Activated T-helper 2 cell treated with anti-CD3 and anti-CD28 coated beads, Interferon-gamma antibody, Interleukin-2, Interleukin-4, amounts not matched to agents 10 μg/mL and 5 μg/mL and 100 μg/mL, durations not matched to agents 14 hours and 24 hours and 36 hours (primary cell): ENCODE measurements around the gene RPS6KA2. TPM values are rescaled to one million over a fixed set of nuclear protein-coding genes. Genes with fewer than 3 reads are reported as not detected.

Experiments used
- DNase-seq: peaks from one replicate; pipeline ENCODE4 v3.0.0; 2021; ENCODE audit warnings: low spot score
- H3K27ac Mint-ChIP-seq: one replicate; pipeline ENCODE4 v1.8.0; 2021; ENCODE audit warnings: mixed read lengths
- H3K27me3 Mint-ChIP-seq: one replicate; pipeline ENCODE4 v1.8.0; 2021; ENCODE audit warnings: low read depth, mixed read lengths
- H3K36me3 Mint-ChIP-seq: one replicate; pipeline ENCODE4 v1.8.0; 2021; ENCODE audit warnings: low read depth, mixed read lengths
- H3K4me1 Mint-ChIP-seq: one replicate; pipeline ENCODE4 v1.8.0; 2021; ENCODE audit warnings: low read depth, mixed read lengths
- H3K4me3 Mint-ChIP-seq: one replicate; pipeline ENCODE4 v1.8.0; 2021; ENCODE audit warnings: low read depth, mild to moderate bottlenecking, moderate library complexity, mixed read lengths
- H3K9me3 Mint-ChIP-seq: one replicate; pipeline ENCODE4 v1.8.0; 2021; ENCODE audit warnings: mixed read lengths
- intact Hi-C: fragments of 100-400 bp; cut with micrococcal nuclease; formaldehyde crosslinking; loops from one replicate; pipeline ENCODE4 v1.15.1; 2023
- total RNA-seq: library from RNA; stranded (reverse); gene quantifications from 2 replicates; pipeline ENCODE4 v1.2.3, GENCODE V29; 2022

Gene RPS6KA2
- total RNA-seq, 1 donor from 2014 or later = 2.1 TPM

DNA sequence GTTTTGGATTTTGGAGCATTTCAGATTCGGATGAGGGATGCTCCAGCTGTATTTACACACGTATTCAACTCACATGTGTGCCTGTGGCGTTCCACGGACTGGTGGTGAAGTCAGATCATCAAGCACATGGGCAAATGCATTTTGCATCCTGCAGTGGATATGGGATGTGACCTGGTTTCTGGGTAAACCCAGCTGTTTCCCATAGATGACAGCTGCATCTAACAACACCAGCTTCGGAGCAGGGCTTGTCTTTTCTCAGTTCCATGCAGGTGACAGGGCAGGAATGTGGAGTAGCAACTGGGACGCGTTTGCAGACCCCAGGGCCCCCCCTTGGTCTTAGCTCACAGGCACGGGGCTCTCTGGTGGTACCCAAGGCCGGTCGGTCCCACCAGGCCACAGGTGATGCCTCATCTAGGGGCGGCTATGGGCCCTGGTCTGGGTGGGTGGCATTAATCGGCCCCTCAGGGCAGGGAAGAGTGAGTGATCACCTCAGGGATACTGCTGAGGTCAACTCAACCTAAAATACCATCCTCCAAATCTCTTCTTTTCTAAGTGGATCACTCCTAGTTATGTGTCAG, 123.8 kb downstream of the RPS6KA2 start:
- intact Hi-C loops = no loop called here
- Mint-ChIP-seq H3K27ac (no peak overlapping the region), H3K4me3 (no peak overlapping the region), H3K36me3 (peaks cover 3% of the 10 kb centered on the region), H3K9me3 (no peaks in the 10 kb centered on the region), H3K27me3 (no peaks in the 10 kb centered on the region), H3K4me1 (peaks cover 4% of the 10 kb centered on the region)
- no peak for DNase-seq

DNA sequence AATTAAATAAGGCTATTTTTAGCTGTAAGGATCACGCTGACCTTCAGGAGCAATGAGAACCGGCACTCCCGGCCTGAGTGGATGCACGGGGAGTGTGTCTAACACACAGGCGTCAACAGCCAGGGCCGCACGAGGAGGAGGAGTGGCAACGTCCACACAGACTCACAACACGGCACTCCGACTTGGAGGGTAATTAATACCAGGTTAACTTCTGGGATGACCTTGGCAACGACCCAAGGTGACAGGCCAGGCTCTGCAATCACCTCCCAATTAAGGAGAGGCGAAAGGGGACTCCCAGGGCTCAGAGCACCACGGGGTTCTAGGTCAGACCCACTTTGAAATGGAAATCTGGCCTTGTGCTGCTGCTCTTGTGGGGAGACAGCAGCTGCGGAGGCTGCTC, 124.6 kb downstream of the RPS6KA2 start:
- H3K27me3 Mint-ChIP-seq = no peaks in the 10 kb centered on the region
- peaks cover 3% of the 10 kb centered on the region for H3K36me3 Mint-ChIP-seq
- H3K9me3 Mint-ChIP-seq = no peaks in the 10 kb centered on the region
- H3K27ac Mint-ChIP-seq = no peak overlapping the region
- DNase-seq = no peak
- intact Hi-C loops = no loop called here
- peaks cover 4% of the 10 kb centered on the region for H3K4me1 Mint-ChIP-seq
- H3K4me3 Mint-ChIP-seq = no peak overlapping the region

DNA sequence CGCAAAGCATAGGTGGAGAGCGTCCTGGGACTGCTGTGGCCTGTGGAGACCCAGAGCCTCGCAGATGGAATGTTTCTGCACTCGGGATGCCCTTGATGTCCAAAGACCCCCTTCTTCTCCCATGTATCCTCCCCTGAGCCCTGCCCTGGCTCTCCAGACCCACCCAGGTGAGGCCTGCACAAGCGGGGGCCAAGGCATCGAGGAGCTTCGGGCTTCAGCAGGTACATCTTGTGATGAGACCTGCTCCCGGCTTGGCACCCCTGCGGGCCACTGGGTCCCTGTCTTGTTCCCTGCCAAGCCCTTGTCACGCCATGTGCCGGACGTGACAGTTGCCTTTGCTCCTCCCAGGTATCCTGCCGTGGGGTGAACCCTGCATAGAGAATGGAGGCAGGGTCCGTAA, 125.8 kb downstream of the RPS6KA2 start:
- no peaks in the 10 kb centered on the region for H3K27me3 Mint-ChIP-seq
- peaks cover 3% of the 10 kb centered on the region for H3K36me3 Mint-ChIP-seq
- H3K4me3 Mint-ChIP-seq = no peak overlapping the region
- H3K27ac Mint-ChIP-seq = no peak overlapping the region
- DNase-seq = no peak
- H3K9me3 Mint-ChIP-seq = no peaks in the 10 kb centered on the region
- intact Hi-C loops = no loop called here
- H3K4me1 Mint-ChIP-seq = peaks cover 4% of the 10 kb centered on the region

DNA sequence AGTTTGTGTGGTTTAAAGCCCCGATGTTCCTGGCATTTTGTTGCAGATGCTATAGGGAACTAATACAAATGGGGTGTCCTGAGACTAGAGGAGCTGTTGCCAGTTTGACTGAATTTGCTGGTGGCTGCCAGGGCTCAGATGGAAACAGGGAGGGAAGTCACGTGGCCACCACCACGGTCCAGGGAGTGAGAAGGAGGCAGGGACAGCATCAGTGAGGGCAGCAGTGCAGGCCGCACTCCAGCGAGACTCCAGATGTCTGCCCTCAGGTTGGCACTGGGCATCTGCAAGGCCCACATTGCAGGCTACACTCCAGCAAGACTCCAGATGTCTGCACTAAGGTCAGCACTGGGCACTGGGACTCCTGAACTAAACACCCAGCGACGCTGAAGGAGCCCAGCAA, 126.8 kb downstream of the RPS6KA2 start:
- no peak for DNase-seq
- no peaks in the 10 kb centered on the region for H3K27me3 Mint-ChIP-seq
- peaks cover 3% of the 10 kb centered on the region for H3K36me3 Mint-ChIP-seq
- intact Hi-C loops = no loop called here
- no peak overlapping the region for H3K27ac Mint-ChIP-seq
- H3K4me1 Mint-ChIP-seq = peaks cover 4% of the 10 kb centered on the region
- no peak overlapping the region for H3K4me3 Mint-ChIP-seq
- no peaks in the 10 kb centered on the region for H3K9me3 Mint-ChIP-seq

DNA sequence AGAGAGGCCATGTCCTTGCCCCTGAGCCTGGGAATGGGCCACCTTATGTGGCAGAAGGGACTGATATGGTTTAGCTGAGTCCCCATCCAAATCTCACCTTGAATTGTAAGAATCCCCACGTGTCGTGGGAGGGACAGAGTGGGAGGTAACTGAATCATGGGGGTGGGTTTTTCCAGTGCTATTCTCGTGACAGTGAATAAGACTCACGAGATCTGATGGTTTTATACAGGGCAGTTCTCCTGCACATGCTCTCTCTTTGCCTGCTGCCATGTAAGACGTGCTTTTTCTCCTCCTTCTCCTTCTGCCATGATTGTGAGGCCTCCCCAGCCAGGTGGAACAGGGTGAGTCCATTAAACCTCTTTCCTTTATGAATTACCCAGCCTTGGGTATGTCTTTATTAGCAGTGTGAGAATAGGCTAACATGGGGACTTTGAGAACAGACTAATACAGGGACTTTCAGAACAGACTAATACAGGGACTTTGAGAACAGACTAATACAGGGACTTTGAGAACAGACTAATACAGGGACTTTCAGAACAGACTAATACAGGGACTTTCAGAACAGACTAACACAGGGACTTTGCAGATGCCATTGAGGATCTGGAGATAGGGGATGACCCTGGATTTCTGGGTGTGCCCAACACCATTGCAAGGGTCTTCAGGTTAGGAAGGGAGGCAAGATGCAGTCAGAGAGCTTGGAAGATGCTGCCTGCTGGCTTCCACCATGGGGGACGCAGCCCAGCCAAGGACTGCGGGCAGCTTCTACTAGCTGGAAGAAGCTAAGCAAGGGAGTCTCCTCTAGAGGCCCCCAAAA, 127.5 kb downstream of the RPS6KA2 start:
- Mint-ChIP-seq H3K36me3 (peaks cover 3% of the 10 kb centered on the region), H3K4me1 (peaks cover 10% of the 10 kb centered on the region), H3K27ac (peak overlapping the region; percentile 74), H3K9me3 (no peaks in the 10 kb centered on the region), H3K27me3 (no peaks in the 10 kb centered on the region), H3K4me3 (no peak overlapping the region)
- no peak for DNase-seq
- intact Hi-C loops = no loop called here

DNA sequence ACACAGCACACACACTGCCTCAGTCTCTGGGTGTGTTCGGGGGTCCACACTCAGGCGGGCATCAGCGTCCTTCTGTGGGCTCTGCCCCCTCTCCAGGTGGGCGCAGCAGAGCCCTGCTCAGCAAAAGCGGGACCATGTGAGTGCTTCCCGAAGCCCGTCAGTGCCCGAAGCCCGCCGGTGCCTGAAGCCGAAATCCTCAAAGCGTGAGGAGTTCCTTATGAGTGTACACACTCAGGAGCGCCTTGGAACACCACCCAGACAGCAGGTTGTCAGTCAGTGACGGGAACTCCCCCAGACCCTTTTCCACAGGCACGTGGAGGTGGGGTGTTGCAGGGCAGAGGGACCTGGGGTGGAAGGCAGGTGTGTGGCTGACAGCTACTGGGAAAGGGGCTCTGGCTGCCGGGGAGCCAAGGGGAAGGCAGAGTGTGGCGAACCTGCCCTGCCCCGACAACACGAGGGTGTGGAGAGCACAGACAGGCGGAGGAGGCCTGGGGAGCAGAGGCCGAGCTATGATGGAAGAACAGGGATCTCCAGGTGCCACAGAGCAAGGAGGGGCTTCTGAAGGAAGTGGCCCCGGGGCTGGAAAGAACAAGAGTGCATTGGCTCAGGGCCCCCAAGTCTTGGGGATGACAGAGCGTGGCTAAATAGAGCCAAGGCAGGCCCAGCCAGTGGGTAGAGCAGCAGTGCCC, 128.2 kb downstream of the RPS6KA2 start:
- Mint-ChIP-seq H3K9me3 (no peaks in the 10 kb centered on the region), H3K36me3 (peaks cover 3% of the 10 kb centered on the region), H3K4me3 (no peak overlapping the region), H3K27ac (no peak overlapping the region), H3K27me3 (no peaks in the 10 kb centered on the region), H3K4me1 (peaks cover 10% of the 10 kb centered on the region)
- no peak for DNase-seq
- intact Hi-C loops = no loop called here

DNA sequence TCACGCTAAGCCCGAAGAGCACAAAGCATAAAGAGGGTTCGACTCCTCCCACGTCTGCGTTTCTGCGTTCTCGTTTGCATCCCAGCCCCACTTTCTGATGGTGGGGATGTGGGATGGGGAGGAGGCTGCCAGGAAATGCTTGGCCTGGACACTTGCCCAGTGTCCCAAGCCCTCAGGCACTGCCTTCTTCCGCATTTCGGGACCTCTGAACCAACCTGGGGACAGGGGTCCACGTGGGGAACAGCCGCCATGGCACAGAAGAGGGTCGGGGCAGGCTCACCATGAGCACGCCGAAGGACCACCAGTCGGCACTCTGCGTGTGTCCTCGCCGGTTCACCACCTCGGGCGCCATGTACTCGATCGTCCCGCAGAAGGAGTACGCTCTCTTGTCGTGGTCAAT, 128.8 kb downstream of the RPS6KA2 start:
- Mint-ChIP-seq H3K4me3 (no peak overlapping the region), H3K4me1 (peaks cover 10% of the 10 kb centered on the region), H3K27me3 (no peaks in the 10 kb centered on the region), H3K9me3 (no peaks in the 10 kb centered on the region), H3K27ac (no peak overlapping the region), H3K36me3 (peaks cover 3% of the 10 kb centered on the region)
- intact Hi-C loops = no loop called here
- no peak for DNase-seq

DNA sequence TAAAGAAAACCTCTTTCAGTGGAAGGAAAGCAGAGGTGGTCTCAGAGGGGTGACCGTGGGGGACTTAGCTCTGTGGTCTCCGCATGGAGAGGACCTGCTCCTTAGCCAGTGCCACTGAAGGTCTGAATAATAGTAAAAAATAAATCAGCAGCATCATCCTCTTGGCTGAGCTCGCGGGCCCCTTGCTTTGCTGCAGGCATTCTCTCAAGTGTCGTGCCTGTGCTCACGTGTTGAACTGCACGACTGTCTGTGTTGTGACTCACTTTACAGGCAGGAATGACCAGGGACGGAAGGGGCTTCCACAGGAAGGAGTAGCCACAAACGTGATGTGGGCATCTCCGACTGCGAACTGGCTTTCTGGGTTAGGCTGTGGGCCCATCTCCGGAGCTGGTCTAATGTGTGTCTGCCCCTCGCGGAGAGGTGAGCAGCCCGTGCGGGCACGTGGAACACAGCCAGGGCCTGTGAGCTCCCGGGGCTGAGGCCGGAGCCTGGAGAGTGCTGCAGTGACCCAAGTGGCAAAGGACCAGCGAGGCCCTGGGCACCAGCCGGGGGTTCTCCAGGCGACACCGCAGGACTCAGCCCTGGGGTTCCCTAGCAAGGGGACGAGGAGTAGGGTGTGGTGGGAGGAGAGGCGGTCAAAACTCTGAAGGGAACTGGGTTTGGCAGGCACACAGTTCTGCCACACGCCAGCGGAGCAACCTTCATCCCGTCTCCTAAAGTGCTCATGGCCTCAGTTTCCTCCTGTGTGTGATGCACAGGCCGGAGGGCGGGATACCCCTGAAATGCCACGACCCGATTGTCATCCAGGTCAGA, 129.8 kb downstream of the RPS6KA2 start:
- intact Hi-C loops = no loop called here
- Mint-ChIP-seq H3K27me3 (no peaks in the 10 kb centered on the region), H3K4me3 (no peak overlapping the region), H3K27ac (no peak overlapping the region), H3K36me3 (peaks cover 3% of the 10 kb centered on the region), H3K9me3 (no peaks in the 10 kb centered on the region), H3K4me1 (peaks cover 10% of the 10 kb centered on the region)
- DNase-seq = no peak

DNA sequence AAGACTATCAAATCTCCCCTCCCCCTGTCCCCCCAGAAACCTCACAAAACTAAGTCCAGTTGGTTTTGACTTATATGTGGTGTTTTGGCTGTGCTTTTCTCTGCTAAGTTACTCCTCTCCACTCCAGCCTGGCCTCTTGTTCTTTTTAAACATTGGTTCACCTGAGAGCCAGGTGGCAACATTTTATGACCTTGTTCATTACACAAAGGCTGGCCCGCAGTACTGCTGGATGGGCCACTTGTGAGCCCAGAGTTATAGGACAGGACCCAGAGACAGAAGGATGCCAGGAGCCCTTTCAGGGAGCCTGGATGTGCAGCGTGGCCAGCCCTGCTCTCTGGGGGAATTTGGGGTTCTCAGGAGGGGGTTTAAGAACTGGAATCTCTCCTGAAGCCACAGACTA, 130.6 kb downstream of the RPS6KA2 start:
- Mint-ChIP-seq H3K27ac (no peak overlapping the region), H3K36me3 (peaks cover 3% of the 10 kb centered on the region), H3K27me3 (no peaks in the 10 kb centered on the region), H3K4me3 (no peak overlapping the region), H3K9me3 (no peaks in the 10 kb centered on the region), H3K4me1 (peaks cover 10% of the 10 kb centered on the region)
- no peak for DNase-seq
- intact Hi-C loops = no loop called here

DNA sequence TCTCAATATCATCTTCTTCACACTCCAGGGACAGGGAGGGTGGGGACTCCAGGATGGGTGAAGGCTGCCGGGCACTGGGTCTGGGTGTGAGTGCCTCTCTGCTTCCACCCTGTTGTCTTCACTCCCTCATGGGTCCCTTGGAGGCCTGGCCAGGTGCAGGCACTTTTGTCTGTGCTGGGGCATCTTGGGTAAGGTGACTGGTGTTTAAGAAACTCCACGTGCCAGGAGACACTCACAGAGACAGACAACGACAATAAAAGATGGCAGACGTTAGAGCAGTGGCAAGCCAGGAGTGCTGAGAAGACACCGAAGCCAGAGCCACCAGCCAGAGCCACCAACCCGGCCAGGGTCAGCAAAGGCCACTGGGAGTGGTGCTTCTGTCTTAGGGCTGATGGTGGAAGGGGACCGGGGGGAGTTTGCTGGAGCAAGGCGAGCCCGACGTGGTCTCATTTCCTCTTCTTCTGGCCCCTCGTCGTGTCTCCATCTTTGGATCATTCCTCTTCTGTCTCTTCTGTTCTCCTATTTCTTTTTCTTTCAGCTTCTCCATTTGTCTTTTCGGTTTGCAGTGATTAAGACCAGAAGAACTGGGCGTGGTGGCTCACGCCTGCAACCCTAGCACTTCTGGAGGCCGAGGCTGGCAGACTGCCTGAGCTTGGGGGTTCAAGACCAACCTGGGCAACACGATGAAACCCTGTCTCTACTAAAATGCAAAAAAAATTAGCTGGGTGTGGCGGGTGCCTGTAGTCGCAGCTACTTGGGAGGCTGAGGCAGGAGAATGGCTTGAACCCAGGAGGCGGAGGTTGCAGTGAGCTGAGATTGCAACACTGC, 131.3 kb downstream of the RPS6KA2 start:
- intact Hi-C loops = no loop called here
- H3K27ac Mint-ChIP-seq = no peak overlapping the region
- H3K4me1 Mint-ChIP-seq = peaks cover 10% of the 10 kb centered on the region
- no peak for DNase-seq
- H3K27me3 Mint-ChIP-seq = no peaks in the 10 kb centered on the region
- H3K9me3 Mint-ChIP-seq = no peaks in the 10 kb centered on the region
- H3K36me3 Mint-ChIP-seq = peaks cover 3% of the 10 kb centered on the region
- no peak overlapping the region for H3K4me3 Mint-ChIP-seq

DNA sequence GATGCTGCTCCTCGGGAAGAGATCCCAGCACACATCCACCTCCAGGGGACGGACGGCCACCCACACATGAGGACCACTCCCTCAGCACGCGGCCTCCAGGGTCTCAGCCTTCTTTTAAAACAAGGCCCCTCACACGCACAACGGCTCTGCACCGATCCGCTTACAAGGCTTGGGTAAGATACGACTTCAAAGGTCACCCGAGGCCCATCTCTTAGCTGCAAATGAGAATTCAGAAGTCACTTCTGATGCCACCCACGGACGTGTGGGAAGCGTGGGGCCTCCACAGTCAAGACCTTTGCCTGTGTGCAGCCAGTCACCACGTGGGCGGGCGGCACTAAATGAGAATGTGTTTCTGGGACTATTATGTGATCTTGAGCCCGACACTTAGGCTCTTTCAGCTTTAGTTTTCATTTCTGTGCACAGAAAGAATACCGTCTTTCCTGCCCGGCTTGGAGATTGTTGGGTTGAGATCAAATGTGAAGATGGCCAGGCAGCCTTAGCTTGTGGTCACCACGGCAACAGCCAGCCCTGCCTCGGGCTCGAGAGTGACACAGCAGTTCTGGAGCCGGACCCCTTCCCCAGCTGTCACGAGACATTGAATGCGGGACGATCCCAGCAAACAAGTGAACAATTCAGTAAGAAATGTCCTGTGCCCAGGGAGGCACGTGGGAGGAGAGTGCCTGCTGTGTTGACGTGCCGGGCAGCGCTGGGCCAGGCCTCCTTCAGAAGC, 132.1 kb downstream of the RPS6KA2 start:
- intact Hi-C loops = no loop called here
- peak overlapping the region; percentile 17 for H3K27ac Mint-ChIP-seq
- no peak overlapping the region for H3K4me3 Mint-ChIP-seq

DNA sequence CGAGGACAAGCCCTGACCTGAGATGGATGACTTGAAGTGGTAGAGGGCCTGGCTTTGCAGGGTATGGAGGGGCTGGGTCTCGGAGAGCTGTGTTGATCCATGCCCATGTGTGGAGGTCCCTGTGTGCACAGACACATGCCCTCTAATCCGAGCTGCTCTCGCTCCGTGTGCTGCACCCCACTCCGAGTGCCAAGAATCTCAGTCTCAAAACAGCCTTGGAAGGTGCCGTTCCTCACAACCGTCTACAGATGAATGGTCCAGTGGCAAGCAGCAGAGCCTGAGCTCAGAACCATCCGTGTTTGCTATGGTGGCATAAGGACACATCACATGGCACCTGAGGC, 133.0 kb downstream of the RPS6KA2 start:
- no peak overlapping the region for H3K27ac Mint-ChIP-seq
- intact Hi-C loops = no loop called here
- peaks cover 7% of the 10 kb centered on the region for H3K36me3 Mint-ChIP-seq
- H3K27me3 Mint-ChIP-seq = no peaks in the 10 kb centered on the region
- peaks cover 6% of the 10 kb centered on the region for H3K4me1 Mint-ChIP-seq
- no peak overlapping the region for H3K4me3 Mint-ChIP-seq
- DNase-seq = no peak
- H3K9me3 Mint-ChIP-seq = no peaks in the 10 kb centered on the region

More for the DNA sequence above, 132.1 kb downstream of the RPS6KA2 start:
- no peaks in the 10 kb centered on the region for H3K27me3 Mint-ChIP-seq
- DNase-seq = no peak
- H3K9me3 Mint-ChIP-seq = no peaks in the 10 kb centered on the region
- peaks cover 3% of the 10 kb centered on the region for H3K36me3 Mint-ChIP-seq
- peaks cover 10% of the 10 kb centered on the region for H3K4me1 Mint-ChIP-seq
